ENCODE measurements around the gene SSU72.

DNA sequence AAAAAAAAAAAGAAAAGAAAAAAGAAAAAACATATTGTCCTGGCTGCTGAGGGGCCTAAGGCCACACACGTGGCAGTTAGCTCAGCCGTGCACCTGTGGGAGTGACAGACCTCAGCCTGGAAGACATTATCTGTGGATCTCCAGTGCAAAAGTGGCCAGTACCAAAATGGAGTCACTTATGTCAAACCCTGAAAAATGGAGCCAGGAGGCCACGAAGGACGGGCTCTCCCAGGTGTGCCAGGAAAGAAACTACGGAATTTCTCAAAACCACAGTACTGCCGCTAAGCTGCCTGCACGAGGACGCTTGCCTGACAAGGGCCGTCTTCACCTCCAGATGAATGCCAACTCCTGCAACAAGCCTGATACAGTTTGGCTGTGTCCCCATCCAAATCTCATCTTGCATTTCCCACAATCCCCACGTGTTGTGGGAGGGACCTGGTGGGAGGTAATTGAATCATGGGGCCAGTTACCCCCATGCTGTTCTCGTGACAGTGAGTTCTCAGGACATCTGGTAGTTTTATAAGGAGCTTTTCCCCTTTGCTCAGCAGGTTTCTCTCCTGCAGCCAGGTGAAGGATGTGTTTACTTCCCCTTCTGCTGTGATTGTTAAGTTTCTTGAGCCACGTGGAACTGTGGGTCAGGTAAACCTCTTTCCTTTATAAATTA is 35.3 kb upstream of the SSU72 start:
- TF ChIP-seq, protein P1, sequence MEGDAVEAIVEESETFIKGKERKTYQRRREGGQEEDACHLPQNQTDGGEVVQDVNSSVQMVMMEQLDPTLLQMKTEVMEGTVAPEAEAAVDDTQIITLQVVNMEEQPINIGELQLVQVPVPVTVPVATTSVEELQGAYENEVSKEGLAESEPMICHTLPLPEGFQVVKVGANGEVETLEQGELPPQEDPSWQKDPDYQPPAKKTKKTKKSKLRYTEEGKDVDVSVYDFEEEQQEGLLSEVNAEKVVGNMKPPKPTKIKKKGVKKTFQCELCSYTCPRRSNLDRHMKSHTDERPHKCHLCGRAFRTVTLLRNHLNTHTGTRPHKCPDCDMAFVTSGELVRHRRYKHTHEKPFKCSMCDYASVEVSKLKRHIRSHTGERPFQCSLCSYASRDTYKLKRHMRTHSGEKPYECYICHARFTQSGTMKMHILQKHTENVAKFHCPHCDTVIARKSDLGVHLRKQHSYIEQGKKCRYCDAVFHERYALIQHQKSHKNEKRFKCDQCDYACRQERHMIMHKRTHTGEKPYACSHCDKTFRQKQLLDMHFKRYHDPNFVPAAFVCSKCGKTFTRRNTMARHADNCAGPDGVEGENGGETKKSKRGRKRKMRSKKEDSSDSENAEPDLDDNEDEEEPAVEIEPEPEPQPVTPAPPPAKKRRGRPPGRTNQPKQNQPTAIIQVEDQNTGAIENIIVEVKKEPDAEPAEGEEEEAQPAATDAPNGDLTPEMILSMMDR (IDR thresholded peaks at IDR 0.05), result no peak
- no peak for TF ChIP-seq POLR2A (IDR thresholded peaks at IDR 0.05)
- no peak for TF ChIP-seq POLR2AphosphoS5 (IDR thresholded peaks at IDR 0.05)
